Islet precursor cell (in vitro differentiated cells): ENCODE data around the gene SMARCC2.
"Not testable (repeated sequence)": the region's sequence is repeated elsewhere in the genome, so short reads cannot be mapped to it uniquely, and the experiment has no call there.

Experiments used
- DNase-seq: peaks from one replicate; pipeline ENCODE4 v3.0.0-alpha.2; 2018

Gene SMARCC2

GRCh38 chr12:56162468-56163290 lies 26.6 kb downstream of the SMARCC2 start:
- DNase-seq: no peak

- DNase-seq: no peak
These were observed 27.5 kb downstream of the SMARCC2 start for GRCh38 chr12:56161690-56162351.

GRCh38 chr12:56160894-56161689 lies 28.2 kb downstream of the SMARCC2 start:
- no peak for DNase-seq

- no peak for DNase-seq
These were observed 29.0 kb downstream of the SMARCC2 start for GRCh38 chr12:56160193-56160763.

GRCh38 chr12:56159482-56160192 lies 29.6 kb downstream of the SMARCC2 start:
- DNase-seq: no peak

- peak; percentile 90 for DNase-seq
These were observed 30.3 kb downstream of the SMARCC2 start for GRCh38 chr12:56158926-56159461.

GRCh38 chr12:56158029-56158925 lies 31.0 kb downstream of the SMARCC2 start, which contains the start of gene MYL6:
Gene MYL6, plus strand, starts transcription at chr12:56158359. Its CDS starts 43 bp downstream, at chr12:56158402.
- DNase-seq: peak; percentile 99

- peak; percentile 97 for DNase-seq
These were observed 31.9 kb downstream of the SMARCC2 start for GRCh38 chr12:56157201-56158028.

- not testable (repeated sequence) for DNase-seq
These were observed 32.7 kb downstream of the SMARCC2 start for GRCh38 chr12:56156464-56157200.

GRCh38 chr12:56155256-56155845 lies 33.9 kb downstream of the SMARCC2 start:
- no peak for DNase-seq

GRCh38 chr12:56154818-56155217 lies 34.5 kb downstream of the SMARCC2 start:
- DNase-seq: no peak

GRCh38 chr12:56154246-56154771 lies 35.0 kb downstream of the SMARCC2 start:
- DNase-seq: no peak

- no peak for DNase-seq
These were observed 35.6 kb downstream of the SMARCC2 start for GRCh38 chr12:56153678-56154065.

- no peak for DNase-seq
These were observed 36.3 kb downstream of the SMARCC2 start for GRCh38 chr12:56152756-56153677.

- peak; percentile 97 for DNase-seq
These were observed 37.0 kb downstream of the SMARCC2 start, which contains the start of gene MYL6B for GRCh38 chr12:56152132-56152755. Gene MYL6B, plus strand, starts transcription at chr12:56152587. Its CDS starts 1,332 bp downstream, at chr12:56153919.

- DNase-seq: peak; percentile 88
These were observed 37.6 kb downstream of the SMARCC2 start for GRCh38 chr12:56151672-56152131.

- DNase-seq: no peak
These were observed 38.7 kb downstream of the SMARCC2 start for GRCh38 chr12:56150563-56150962.
